Measurements from ENCODE around the gene TNNI2.

The TNNI2 gene

DNA sequence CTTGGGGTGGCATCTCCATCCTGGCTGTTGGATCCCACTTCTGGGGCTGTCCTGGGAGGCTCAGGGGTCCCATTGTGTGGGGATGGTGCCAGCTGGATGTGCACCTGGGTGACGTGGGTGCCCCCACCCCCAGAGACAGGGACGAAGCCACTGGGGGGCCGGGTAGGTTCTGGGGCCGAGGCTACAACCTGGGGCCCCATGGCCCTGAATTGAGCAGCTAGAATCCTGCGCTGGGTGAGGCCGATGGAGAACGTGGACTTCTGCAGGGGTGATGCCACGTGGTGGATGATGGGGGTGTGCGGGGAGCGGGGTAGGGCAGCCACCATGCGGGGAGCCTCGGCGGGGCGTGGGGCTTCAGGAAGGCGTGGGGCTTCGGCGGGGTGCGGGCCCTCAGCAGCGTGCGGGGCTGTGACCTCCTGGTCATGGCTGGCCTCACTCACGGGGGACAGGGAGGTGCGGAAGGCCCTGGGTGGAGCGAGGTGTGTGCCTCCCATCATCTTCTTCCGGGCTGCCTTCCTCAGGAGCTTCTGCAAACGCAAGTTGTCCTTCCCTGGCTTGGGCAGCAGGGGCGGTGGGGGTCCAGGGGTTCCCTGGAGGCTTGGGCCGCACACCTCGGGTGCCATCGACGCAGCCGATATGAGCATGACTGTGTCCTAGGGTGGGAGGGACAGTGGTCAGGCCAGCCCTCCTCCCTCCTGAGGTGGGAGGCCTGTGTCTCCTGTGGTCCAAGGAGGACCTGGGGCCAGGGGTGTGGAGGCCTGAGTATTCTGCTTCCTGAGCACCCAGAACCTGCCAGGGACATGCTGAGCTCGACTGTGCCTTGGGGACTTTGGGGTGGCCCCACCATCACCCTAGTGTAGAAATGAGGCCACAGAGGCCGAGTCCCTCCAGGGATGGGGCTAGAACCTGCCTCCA lies 51.4 kb downstream of the TNNI2 start:
- DNase-seq: no peak
